ENCODE data around the gene LYZL6.
"Not testable (repeated sequence)": the region's sequence is repeated elsewhere in the genome, so short reads cannot be mapped to it uniquely, and the experiment has no call there.

The LYZL6 gene

GRCh38 chr17:35903451-35903850 lies 40.1 kb downstream of the LYZL6 start:
- DNase-seq: no peak

- DNase-seq: no peak
Observed at GRCh38 chr17:35901631-35902175, 41.8 kb downstream of the LYZL6 start.

- no peak for DNase-seq
Observed at GRCh38 chr17:35900708-35901480, 42.6 kb downstream of the LYZL6 start.

GRCh38 chr17:35900280-35900679 lies 43.2 kb downstream of the LYZL6 start:
- no peak for DNase-seq

GRCh38 chr17:35898283-35899070 lies 45.0 kb downstream of the LYZL6 start:
- DNase-seq: peak; percentile 44

GRCh38 chr17:35897772-35898171 lies 45.7 kb downstream of the LYZL6 start:
- not testable (repeated sequence) for DNase-seq

- DNase-seq: no peak
Observed at GRCh38 chr17:35895636-35896587, 47.6 kb downstream of the LYZL6 start.

GRCh38 chr17:35894206-35894605 lies 49.3 kb downstream of the LYZL6 start:
- DNase-seq: no peak

GRCh38 chr17:35893751-35894150 lies 49.8 kb downstream of the LYZL6 start:
- no peak for DNase-seq

- no peak for DNase-seq
Observed at GRCh38 chr17:35892091-35893035, 51.1 kb downstream of the LYZL6 start.

- DNase-seq: no peak
Observed at GRCh38 chr17:35891269-35891668, 52.2 kb downstream of the LYZL6 start.

GRCh38 chr17:35890774-35891155 lies 52.7 kb downstream of the LYZL6 start:
- DNase-seq: peak; percentile 11

GRCh38 chr17:35889818-35890773 lies 53.4 kb downstream of the LYZL6 start:
- peak; percentile 64 for DNase-seq

- DNase-seq: no peak
Observed at GRCh38 chr17:35889241-35889640, 54.3 kb downstream of the LYZL6 start.
